PC-9 (cell line): ENCODE data around the gene LRRC32.

Experiments
- EZH2 ChIP-seq: fragments of 200-600 bp; sonication (generic); IDR thresholded peaks from 2 replicates; pipeline ENCODE4 v1.8.0; 2017; ENCODE audit warnings: antibody characterized with exemption, low read depth
- TF ChIP-seq, protein P1 (sequence below): fragments of 200-600 bp; sonication (generic); conservative IDR thresholded peaks from 2 replicates; pipeline ENCODE4 v1.6.1; 2017; ENCODE audit warnings: mixed run types, antibody characterized with exemption, mild to moderate bottlenecking, moderate library complexity

DNA sequence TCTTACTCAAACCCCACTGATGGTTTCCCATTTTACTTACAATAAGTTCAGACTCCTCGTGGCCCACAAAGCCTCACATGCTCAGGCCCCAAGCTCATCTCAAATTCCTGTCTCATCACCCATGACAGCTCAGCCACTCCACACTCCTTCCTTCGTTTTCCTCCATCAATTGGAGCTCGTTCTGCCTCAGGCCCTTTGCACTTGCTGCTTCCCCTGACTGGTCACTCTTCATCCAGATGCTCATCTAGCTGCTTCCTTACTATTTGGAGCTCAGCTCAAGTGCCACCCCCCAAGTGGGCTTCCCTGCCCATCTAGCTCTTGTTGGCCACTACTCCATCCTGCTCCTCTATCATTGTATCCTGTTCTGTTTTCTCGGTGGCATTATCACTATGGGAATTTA, 46.8 kb upstream of the LRRC32 start:
- TF ChIP-seq, protein P1, sequence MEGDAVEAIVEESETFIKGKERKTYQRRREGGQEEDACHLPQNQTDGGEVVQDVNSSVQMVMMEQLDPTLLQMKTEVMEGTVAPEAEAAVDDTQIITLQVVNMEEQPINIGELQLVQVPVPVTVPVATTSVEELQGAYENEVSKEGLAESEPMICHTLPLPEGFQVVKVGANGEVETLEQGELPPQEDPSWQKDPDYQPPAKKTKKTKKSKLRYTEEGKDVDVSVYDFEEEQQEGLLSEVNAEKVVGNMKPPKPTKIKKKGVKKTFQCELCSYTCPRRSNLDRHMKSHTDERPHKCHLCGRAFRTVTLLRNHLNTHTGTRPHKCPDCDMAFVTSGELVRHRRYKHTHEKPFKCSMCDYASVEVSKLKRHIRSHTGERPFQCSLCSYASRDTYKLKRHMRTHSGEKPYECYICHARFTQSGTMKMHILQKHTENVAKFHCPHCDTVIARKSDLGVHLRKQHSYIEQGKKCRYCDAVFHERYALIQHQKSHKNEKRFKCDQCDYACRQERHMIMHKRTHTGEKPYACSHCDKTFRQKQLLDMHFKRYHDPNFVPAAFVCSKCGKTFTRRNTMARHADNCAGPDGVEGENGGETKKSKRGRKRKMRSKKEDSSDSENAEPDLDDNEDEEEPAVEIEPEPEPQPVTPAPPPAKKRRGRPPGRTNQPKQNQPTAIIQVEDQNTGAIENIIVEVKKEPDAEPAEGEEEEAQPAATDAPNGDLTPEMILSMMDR: no peak
- TF ChIP-seq EZH2: no peak
